WTC11 (cell line): ENCODE data around the gene GABPB1. TPM values are rescaled to one million over a fixed set of nuclear protein-coding genes. Genes with fewer than 3 reads are reported as not detected.
"Not testable (repeated sequence)": the region's sequence is repeated elsewhere in the genome, so short reads cannot be mapped to it uniquely, and the experiment has no call there.

Experiments used
- ATAC-seq: fragments of 200-7000 bp; cut with Tn5 transposase; 2 replicates; pipeline ENCODE4 v1.10.0; 2021; ENCODE audit warnings: mild to moderate bottlenecking, moderate library complexity
- CTCF ChIA-PET: fragments of 300-600 bp; sonication (Branson Sonifier 250); formaldehyde crosslinking; loops from one replicate; lab custom pipeline; 2021; ENCODE audit warnings: antibody characterized with exemption; lab: Charles Lee
- POLR2A ChIA-PET: fragments of 350-600 bp; sonication (Branson Sonifier 250); formaldehyde crosslinking; loops from one replicate; lab custom pipeline; 2021; ENCODE audit warnings: antibody characterized with exemption; lab: Charles Lee
- DNase-seq: peaks from one replicate; pipeline ENCODE4 v3.0.0; 2021; ENCODE audit warnings: low spot score
- H3K27ac Mint-ChIP-seq: 2 replicates; pipeline ENCODE4 v1.8.0; 2021; ENCODE audit warnings: mixed read lengths
- H3K27me3 Mint-ChIP-seq: 2 replicates; pipeline ENCODE4 v1.8.0; 2021; ENCODE audit warnings: low read depth, mild to moderate bottlenecking, moderate library complexity, mixed read lengths
- H3K36me3 Mint-ChIP-seq: 2 replicates; pipeline ENCODE4 v1.8.0; 2021; ENCODE audit warnings: mixed read lengths
- H3K4me1 Mint-ChIP-seq: 2 replicates; pipeline ENCODE4 v1.8.0; 2022; ENCODE audit warnings: mixed read lengths
- H3K4me3 Mint-ChIP-seq: 2 replicates; pipeline ENCODE4 v1.8.0; 2021; ENCODE audit warnings: mild to moderate bottlenecking, moderate library complexity, mixed read lengths
- H3K9me3 Mint-ChIP-seq: 2 replicates; pipeline ENCODE4 v1.8.0; 2021; ENCODE audit warnings: mixed read lengths
- ATF1 ChIP-seq: sonication (generic); formaldehyde crosslinking; IDR thresholded peaks from 2 replicates; pipeline ENCODE4 v1.8.1; 2023; ENCODE audit warnings: mild to moderate bottlenecking, moderate library complexity, missing genetic modification reagents
- ETV6 ChIP-seq: sonication (generic); formaldehyde crosslinking; IDR thresholded peaks from 2 replicates; pipeline ENCODE4 v1.8.1; 2022; ENCODE audit warnings: mild to moderate bottlenecking, missing genetic modification reagents
- FOXP1 ChIP-seq: sonication (generic); formaldehyde crosslinking; IDR thresholded peaks from 2 replicates; pipeline ENCODE4 v1.8.0; 2022; ENCODE audit warnings: missing genetic modification reagents, mild to moderate bottlenecking, moderate library complexity, borderline replicate concordance
- JUN ChIP-seq: sonication (generic); formaldehyde crosslinking; IDR thresholded peaks from 2 replicates; pipeline ENCODE4 v1.8.0; 2023; ENCODE audit warnings: mild to moderate bottlenecking, missing genetic modification reagents
- MXD4 ChIP-seq: fragments of 250-450 bp; sonication (Bioruptor Pico); IDR thresholded peaks from 2 replicates; pipeline ENCODE4 v1.8.0; 2021; ENCODE audit warnings: mild to moderate bottlenecking, moderate library complexity, borderline replicate concordance
- NR3C1 ChIP-seq: sonication (generic); formaldehyde crosslinking; conservative IDR thresholded peaks from 2 replicates; pipeline ENCODE4 v1.8.1; 2023; ENCODE audit warnings: low read depth, mild to moderate bottlenecking, missing genetic modification reagents
- SMAD4 ChIP-seq: sonication (generic); formaldehyde crosslinking; IDR thresholded peaks from 2 replicates; pipeline ENCODE4 v1.8.0; 2022; ENCODE audit warnings: mild to moderate bottlenecking, missing genetic modification reagents
- SP1 ChIP-seq: sonication (generic); formaldehyde crosslinking; conservative IDR thresholded peaks from 2 replicates; pipeline ENCODE4 v1.8.1; 2022; ENCODE audit warnings: missing genetic modification reagents
- ZNF121 ChIP-seq: sonication (generic); formaldehyde crosslinking; IDR thresholded peaks from 2 replicates; pipeline ENCODE4 v1.8.0; 2023; ENCODE audit warnings: missing genetic modification reagents
- ZNF232 ChIP-seq: sonication (generic); formaldehyde crosslinking; IDR thresholded peaks from 2 replicates; pipeline ENCODE4 v1.8.0; 2022; ENCODE audit warnings: mild to moderate bottlenecking, missing genetic modification reagents
- ZNF671 ChIP-seq: fragments of 250-450 bp; sonication (Bioruptor Pico); IDR thresholded peaks from 2 replicates; pipeline ENCODE4 v1.8.0; 2021; ENCODE audit warnings: mild to moderate bottlenecking
- total RNA-seq: library from RNA; stranded (reverse); gene quantifications from 3 replicates; pipeline ENCODE4 v1.2.3, GENCODE V29; 2021
- TF ChIP-seq, protein P1 (sequence below): fragments of 250-450 bp; sonication (Bioruptor Pico); IDR thresholded peaks from 2 replicates; pipeline ENCODE4 v1.8.0; 2021; ENCODE audit warnings: mild to moderate bottlenecking
- TF ChIP-seq, protein P2 (sequence below): fragments of 250-450 bp; sonication (Bioruptor Pico); IDR thresholded peaks from 2 replicates; pipeline ENCODE4 v1.9.0; 2021; ENCODE audit warnings: moderate library complexity, mild to moderate bottlenecking, inconsistent platforms, borderline replicate concordance
- TF ChIP-seq, protein P3 (sequence below): sonication (generic); formaldehyde crosslinking; IDR thresholded peaks from 2 replicates; pipeline ENCODE4 v1.8.0; 2022; ENCODE audit warnings: mild to moderate bottlenecking, missing genetic modification reagents
- TF ChIP-seq, protein P4 (sequence below): sonication (generic); formaldehyde crosslinking; IDR thresholded peaks from 2 replicates; pipeline ENCODE4 v1.8.1; 2023; ENCODE audit warnings: mild to moderate bottlenecking, missing genetic modification reagents
- TF ChIP-seq, protein P5 (sequence below): sonication (generic); formaldehyde crosslinking; IDR thresholded peaks from 2 replicates; pipeline ENCODE4 v1.8.1; 2023; ENCODE audit warnings: mild to moderate bottlenecking, moderate library complexity, missing genetic modification reagents
- TF ChIP-seq, protein P6 (sequence below): fragments of 250-450 bp; sonication (Bioruptor Pico); IDR thresholded peaks from 2 replicates; pipeline ENCODE4 v1.9.0; 2021; ENCODE audit warnings: mild to moderate bottlenecking
- TF ChIP-seq, protein P7 (sequence below): sonication (generic); formaldehyde crosslinking; IDR thresholded peaks from 2 replicates; pipeline ENCODE4 v1.8.0; 2022; ENCODE audit warnings: mild to moderate bottlenecking, missing genetic modification reagents

Gene GABPB1
- total RNA-seq, 1 experiment from 2014 or later: 28.9 TPM

DNA sequence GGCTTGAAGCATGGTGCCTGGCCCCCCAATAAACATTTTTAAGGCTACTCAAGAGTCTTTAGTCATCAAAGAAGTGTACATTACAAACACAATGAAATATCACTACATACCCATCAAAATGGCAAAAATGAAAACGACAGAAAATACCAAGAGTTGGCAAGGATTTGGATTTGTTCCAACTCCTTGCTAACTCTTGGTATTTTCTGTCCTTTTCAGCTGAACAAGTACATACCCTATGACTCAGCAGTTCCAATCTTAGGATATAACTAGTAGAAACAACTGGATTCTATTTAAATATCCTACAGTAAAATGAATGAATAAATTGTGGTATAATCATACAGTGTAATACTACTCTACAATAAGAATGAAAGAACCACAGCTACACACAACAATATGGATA lies 25.1 kb upstream of the GABPB1 start (continued):
- TF ChIP-seq SMAD4: no peak

DNA sequence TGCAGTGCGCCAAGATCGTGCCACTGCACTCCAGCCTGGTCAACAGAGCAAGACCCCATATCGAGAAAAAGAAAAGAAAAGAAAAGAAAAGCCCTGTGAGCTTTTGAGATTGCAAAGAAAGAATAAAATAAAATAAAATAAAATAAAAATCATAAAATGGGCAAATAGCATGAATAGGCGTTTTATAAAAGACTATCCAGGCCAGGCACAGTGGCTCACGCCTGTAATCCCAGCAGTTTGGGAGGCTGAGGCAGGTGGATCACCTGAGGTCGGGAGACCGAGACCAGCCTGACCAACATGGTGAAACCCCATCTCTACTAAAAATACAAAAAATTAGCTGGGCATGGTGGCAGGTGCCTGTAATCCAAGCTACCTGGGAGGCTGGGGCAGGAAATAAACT lies 24.4 kb upstream of the GABPB1 start:
- H3K36me3 Mint-ChIP-seq, CTCF ChIA-PET, ATAC-seq, H3K27me3 Mint-ChIP-seq, H3K4me3 Mint-ChIP-seq, H3K4me1 Mint-ChIP-seq, H3K9me3 Mint-ChIP-seq, DNase-seq, H3K27ac Mint-ChIP-seq, POLR2A ChIA-PET: not testable (repeated sequence)

DNA sequence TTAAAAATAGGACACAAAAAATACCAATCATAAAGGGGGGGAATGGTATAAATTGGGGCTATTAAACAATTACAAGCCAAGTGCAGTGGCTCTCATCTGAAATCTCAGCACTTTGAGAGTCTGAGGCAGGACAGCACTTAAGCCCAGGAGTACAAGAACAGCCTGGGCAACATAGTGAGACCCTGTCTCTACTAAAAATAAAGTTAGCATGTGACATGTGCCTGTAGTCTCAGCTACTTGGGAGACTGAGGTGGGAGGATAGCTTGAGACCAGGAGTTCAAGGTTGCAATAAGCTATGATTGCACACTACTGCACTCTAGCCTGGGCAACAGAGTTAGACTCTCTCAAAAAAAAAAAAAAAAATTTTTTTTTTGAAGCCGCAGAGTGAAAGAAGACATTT lies 23.8 kb upstream of the GABPB1 start:
- Mint-ChIP-seq H3K4me1 (peaks cover 5% of the 10 kb centered on the region), H3K4me3 (no peak overlapping the region), H3K36me3 (no peaks in the 10 kb centered on the region), H3K27me3 (no peaks in the 10 kb centered on the region), H3K9me3 (no peaks in the 10 kb centered on the region), H3K27ac (no peak overlapping the region)
- no peak for DNase-seq
- TF ChIP-seq MXD4: no peak
- TF ChIP-seq ZNF121: peak; percentile 64; the same call in 1 of the 2 replicates
- TF ChIP-seq, protein P1, sequence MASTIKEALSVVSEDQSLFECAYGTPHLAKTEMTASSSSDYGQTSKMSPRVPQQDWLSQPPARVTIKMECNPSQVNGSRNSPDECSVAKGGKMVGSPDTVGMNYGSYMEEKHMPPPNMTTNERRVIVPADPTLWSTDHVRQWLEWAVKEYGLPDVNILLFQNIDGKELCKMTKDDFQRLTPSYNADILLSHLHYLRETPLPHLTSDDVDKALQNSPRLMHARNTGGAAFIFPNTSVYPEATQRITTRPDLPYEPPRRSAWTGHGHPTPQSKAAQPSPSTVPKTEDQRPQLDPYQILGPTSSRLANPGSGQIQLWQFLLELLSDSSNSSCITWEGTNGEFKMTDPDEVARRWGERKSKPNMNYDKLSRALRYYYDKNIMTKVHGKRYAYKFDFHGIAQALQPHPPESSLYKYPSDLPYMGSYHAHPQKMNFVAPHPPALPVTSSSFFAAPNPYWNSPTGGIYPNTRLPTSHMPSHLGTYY (CRISPR knock-in tag): no peak
- ChIA-PET CTCF (no interaction called here), POLR2A (no interaction called here)
- ATAC-seq: no peak

DNA sequence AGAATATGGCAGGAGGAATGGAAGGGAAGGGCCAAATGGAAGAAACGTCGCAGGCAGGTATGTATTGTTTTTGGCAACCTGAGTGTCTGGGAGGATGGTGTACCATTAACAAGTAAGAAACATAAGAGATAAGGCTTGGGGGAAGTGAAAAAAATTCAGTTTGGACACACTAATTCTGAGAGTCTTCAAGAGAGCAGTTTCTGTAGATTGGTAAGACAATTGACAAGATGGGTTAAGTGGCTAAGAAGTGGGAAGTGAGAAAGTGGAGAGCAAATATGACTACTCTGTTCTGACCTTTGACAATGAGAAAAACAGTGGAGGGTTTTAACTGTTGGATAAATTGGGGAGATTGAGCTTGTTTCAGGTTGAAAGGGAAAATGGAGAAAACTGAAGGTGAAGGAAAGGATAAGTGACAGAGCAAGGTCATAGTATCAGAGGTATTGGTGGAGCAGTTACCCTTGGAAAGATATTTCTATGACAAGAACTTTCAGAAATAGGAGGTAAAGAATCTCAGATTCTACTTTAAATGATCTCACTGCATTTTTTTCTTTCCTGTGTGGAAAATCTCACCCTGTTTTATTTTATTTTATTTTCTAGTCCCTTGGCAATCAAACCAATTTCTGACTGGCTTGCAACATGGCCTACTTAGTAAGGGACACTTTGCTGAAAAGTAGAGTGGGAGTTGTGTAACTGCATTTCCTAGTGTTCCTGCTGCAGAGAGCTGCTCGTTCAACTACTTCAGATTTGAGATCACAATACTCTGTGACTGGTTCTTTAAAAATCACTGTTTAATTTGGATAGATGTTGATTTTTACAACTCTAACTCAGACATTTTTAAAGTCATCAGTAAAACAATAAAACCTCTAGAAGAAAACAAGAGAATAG lies 23.1 kb upstream of the GABPB1 start:
- no peaks in the 10 kb centered on the region for H3K9me3 Mint-ChIP-seq
- ChIA-PET CTCF (no interaction called here), POLR2A (no interaction called here)
- H3K27me3 Mint-ChIP-seq: no peaks in the 10 kb centered on the region
- no peaks in the 10 kb centered on the region for H3K36me3 Mint-ChIP-seq
- ATAC-seq (no peak), DNase-seq (no peak)
- peaks cover 5% of the 10 kb centered on the region for H3K4me1 Mint-ChIP-seq
- no peak overlapping the region for H3K4me3 Mint-ChIP-seq
- 0 out of 2 replicates have a peak overlapping the region, but pooled peaks have one; percentile 29 for H3K27ac Mint-ChIP-seq
- TF ChIP-seq, protein P2, sequence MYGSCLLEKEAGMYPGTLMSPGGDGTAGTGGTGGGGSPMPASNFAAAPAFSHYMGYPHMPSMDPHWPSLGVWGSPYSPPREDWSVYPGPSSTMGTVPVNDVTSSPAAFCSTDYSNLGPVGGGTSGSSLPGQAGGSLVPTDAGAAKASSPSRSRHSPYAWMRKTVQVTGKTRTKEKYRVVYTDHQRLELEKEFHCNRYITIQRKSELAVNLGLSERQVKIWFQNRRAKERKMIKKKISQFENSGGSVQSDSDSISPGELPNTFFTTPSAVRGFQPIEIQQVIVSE (CRISPR knock-in tag): no peak
- TF ChIP-seq ATF1 (CRISPR knock-in tag): no peak
- no peak for TF ChIP-seq FOXP1 (CRISPR knock-in tag)
- TF ChIP-seq, protein P3, sequence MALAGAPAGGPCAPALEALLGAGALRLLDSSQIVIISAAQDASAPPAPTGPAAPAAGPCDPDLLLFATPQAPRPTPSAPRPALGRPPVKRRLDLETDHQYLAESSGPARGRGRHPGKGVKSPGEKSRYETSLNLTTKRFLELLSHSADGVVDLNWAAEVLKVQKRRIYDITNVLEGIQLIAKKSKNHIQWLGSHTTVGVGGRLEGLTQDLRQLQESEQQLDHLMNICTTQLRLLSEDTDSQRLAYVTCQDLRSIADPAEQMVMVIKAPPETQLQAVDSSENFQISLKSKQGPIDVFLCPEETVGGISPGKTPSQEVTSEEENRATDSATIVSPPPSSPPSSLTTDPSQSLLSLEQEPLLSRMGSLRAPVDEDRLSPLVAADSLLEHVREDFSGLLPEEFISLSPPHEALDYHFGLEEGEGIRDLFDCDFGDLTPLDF (CRISPR knock-in tag): no peak
- no peak for TF ChIP-seq JUN
- TF ChIP-seq, protein P4, sequence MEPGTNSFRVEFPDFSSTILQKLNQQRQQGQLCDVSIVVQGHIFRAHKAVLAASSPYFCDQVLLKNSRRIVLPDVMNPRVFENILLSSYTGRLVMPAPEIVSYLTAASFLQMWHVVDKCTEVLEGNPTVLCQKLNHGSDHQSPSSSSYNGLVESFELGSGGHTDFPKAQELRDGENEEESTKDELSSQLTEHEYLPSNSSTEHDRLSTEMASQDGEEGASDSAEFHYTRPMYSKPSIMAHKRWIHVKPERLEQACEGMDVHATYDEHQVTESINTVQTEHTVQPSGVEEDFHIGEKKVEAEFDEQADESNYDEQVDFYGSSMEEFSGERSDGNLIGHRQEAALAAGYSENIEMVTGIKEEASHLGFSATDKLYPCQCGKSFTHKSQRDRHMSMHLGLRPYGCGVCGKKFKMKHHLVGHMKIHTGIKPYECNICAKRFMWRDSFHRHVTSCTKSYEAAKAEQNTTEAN: no peak
- no peak for TF ChIP-seq NR3C1 (CRISPR knock-in tag)
- no peak for TF ChIP-seq ZNF232
- TF ChIP-seq ETV6 (CRISPR knock-in tag): no peak
- TF ChIP-seq ZNF671 (CRISPR knock-in tag): no peak
- TF ChIP-seq, protein P5, sequence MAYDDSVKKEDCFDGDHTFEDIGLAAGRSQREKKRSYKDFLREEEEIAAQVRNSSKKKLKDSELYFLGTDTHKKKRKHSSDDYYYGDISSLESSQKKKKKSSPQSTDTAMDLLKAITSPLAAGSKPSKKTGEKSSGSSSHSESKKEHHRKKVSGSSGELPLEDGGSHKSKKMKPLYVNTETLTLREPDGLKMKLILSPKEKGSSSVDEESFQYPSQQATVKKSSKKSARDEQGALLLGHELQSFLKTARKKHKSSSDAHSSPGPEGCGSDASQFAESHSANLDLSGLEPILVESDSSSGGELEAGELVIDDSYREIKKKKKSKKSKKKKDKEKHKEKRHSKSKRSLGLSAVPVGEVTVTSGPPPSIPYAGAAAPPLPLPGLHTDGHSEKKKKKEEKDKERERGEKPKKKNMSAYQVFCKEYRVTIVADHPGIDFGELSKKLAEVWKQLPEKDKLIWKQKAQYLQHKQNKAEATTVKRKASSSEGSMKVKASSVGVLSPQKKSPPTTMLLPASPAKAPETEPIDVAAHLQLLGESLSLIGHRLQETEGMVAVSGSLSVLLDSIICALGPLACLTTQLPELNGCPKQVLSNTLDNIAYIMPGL (CRISPR knock-in tag): no peak
- TF ChIP-seq SP1 (CRISPR knock-in tag): no peak
- TF ChIP-seq, protein P6, sequence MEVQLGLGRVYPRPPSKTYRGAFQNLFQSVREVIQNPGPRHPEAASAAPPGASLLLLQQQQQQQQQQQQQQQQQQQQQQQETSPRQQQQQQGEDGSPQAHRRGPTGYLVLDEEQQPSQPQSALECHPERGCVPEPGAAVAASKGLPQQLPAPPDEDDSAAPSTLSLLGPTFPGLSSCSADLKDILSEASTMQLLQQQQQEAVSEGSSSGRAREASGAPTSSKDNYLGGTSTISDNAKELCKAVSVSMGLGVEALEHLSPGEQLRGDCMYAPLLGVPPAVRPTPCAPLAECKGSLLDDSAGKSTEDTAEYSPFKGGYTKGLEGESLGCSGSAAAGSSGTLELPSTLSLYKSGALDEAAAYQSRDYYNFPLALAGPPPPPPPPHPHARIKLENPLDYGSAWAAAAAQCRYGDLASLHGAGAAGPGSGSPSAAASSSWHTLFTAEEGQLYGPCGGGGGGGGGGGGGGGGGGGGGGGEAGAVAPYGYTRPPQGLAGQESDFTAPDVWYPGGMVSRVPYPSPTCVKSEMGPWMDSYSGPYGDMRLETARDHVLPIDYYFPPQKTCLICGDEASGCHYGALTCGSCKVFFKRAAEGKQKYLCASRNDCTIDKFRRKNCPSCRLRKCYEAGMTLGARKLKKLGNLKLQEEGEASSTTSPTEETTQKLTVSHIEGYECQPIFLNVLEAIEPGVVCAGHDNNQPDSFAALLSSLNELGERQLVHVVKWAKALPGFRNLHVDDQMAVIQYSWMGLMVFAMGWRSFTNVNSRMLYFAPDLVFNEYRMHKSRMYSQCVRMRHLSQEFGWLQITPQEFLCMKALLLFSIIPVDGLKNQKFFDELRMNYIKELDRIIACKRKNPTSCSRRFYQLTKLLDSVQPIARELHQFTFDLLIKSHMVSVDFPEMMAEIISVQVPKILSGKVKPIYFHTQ: no peak
- TF ChIP-seq, protein P7, sequence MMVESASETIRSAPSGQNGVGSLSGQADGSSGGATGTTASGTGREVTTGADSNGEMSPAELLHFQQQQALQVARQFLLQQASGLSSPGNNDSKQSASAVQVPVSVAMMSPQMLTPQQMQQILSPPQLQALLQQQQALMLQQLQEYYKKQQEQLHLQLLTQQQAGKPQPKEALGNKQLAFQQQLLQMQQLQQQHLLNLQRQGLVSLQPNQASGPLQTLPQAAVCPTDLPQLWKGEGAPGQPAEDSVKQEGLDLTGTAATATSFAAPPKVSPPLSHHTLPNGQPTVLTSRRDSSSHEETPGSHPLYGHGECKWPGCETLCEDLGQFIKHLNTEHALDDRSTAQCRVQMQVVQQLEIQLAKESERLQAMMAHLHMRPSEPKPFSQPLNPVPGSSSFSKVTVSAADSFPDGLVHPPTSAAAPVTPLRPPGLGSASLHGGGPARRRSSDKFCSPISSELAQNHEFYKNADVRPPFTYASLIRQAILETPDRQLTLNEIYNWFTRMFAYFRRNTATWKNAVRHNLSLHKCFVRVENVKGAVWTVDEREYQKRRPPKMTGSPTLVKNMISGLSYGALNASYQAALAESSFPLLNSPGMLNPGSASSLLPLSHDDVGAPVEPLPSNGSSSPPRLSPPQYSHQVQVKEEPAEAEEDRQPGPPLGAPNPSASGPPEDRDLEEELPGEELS (CRISPR knock-in tag): no peak
